ENCODE results near the gene OTX2.

OTX2 gene

GRCh38 chr14:56810147-56810719 is at the start of gene OTX2:
TSS of gene OTX2 (minus strand) at chr14:56810479. CDS start at chr14:56805456, 5,023 bp downstream.
- DNase-seq, result no peak

- DNase-seq, result no peak
These were observed 48.1 kb upstream of the OTX2 start for GRCh38 chr14:56858422-56858821.

- no peak for DNase-seq
These were observed 46.9 kb upstream of the OTX2 start for GRCh38 chr14:56857216-56857615.

GRCh38 chr14:56855891-56856461 is 45.7 kb upstream of the OTX2 start:
- no peak for DNase-seq

GRCh38 chr14:56854325-56854724 is 44.0 kb upstream of the OTX2 start:
- no peak for DNase-seq

GRCh38 chr14:56846970-56847930 is 37.0 kb upstream of the OTX2 start:
- DNase-seq, result no peak

GRCh38 chr14:56844406-56845002 is 34.2 kb upstream of the OTX2 start:
- DNase-seq, result no peak

- no peak for DNase-seq
These were observed 31.3 kb upstream of the OTX2 start for GRCh38 chr14:56841611-56842010.

DNA sequence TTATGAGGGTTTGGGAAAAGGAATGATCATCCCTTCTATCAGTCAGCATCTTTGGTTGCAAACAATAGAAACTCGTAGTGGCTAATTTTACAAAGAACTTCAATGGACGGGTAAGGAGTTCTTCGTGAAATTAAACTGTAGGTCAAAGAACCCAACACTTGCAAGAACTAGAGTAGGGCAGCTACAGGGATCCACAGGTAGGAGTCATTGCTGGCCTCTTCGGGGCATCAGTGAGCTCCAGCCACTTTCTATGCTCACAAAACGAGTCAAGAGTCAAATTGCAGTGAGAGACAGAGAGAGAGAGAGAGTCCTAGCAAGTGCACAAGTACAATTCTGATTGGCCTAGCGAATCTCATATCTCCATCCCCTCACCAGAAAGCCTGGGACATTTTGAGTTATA is 29.9 kb upstream of the OTX2 start:
- no peak for DNase-seq

DNA sequence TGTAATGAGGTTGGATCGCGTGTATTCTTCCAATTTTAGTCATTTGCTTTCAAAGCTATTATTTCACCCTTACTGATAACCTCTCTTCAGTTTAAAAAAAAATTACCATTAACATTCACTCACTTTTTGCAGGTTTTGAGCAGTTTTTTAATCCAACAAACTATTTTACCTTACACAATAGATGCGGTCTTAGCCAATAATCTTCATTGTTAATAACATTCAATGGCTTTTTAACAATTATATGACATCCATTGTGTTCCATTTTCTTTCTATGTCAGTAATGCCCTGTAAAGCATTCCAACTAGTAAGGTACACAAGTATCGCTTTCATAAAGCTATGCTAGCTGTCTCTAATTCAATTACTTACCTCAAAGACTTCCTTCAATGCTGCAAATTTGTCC is 18.9 kb upstream of the OTX2 start:
- no peak for DNase-seq

GRCh38 chr14:56826214-56826613 is 15.9 kb upstream of the OTX2 start:
- no peak for DNase-seq

GRCh38 chr14:56821805-56822610 is 11.7 kb upstream of the OTX2 start:
- no peak for DNase-seq

- DNase-seq, result no peak
These were observed 10.9 kb upstream of the OTX2 start for GRCh38 chr14:56821177-56821576.

DNA sequence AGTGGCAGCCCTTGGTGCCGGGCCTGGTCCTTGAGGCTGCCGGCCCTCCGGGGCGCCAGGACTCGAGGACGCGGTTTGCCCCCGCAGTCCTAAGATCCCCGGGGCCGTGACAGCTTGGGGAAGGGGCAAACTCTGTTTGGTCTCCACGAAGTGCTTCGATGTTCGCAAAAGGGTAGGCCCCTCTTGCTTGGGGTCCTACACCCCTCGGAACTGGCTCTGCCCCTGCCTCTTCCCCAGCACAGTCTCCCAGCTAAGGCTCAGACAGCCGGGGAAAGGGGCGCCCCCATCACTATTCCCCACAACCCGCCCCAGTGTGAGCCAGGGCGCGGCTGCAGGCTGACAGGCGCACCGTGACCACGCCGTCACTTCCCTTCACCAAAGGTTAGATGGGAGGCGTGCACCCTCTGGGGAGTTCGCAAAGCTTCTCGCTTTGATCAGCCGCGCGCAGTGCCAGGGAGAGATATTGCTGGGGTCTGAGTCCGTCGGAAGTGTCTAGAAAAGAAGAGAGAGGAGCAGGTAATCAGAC is 7.2 kb upstream of the OTX2 start:
- no peak for DNase-seq

DNA sequence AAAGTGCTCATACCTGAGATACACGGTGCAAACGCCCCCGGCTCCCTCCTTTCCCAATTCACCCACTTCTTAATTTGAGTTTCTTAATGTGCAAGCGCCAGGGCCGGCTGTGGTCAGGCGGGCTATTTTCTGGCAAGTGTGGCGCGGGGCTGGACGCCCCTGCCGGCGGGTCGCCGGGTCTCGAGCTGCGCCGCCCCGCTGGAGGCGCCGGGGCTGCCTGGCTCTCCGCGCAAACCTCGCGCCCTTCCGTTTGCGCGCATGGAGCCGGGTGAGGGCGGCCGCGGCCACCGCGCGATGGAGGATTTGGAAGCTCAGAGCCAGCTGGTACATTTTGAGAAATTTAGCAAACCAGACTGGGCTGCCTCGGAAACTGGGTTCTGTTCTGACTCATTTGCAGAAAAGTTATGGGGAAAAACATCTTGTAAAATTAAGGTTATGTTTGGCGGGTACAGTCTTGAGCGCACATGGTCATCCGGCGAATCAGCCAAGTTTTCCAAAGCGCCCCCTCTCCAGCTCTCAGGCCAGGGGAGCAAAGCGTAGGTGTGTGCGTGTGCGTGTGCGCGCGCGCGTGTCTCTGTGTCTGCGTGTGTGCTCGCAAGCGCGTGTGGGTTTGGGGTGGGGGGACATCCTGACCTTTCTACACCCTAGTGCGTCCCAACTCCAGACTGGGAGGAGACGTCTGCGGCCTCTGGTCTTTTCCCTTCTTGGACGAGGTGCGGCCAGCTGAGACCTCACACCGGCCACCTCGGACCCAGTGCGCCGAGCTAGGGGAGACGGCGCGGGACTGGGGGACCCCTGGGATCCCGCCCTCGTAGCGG is 6.5 kb upstream of the OTX2 start:
- DNase-seq, result no peak

GRCh38 chr14:56815745-56816144 is 5.5 kb upstream of the OTX2 start:
- no peak for DNase-seq

- no peak for DNase-seq
These were observed 4.9 kb upstream of the OTX2 start for GRCh38 chr14:56814969-56815700.

- no peak for DNase-seq
These were observed 4.3 kb upstream of the OTX2 start for GRCh38 chr14:56814519-56814959.

DNA sequence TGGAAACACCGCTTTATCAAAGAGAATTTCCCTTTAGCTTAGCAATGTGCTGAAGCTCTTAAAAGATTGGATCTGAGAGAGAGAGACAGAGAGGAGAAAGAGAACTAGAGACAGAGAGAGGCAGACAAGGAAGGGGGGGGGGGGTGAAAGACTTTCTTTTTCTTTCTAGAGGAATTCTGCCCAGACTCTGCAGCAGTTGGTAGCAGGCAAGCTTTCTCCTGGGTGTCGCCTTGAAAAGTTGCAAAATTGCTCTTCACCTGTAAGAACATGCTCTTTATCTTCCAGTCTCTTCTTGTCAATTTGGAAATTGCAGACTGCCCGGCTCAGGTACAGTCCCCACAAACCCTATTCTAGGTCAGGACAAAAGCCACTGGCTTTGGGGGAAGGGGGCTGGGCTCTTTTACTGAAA is 2.9 kb upstream of the OTX2 start:
- no peak for DNase-seq

DNA sequence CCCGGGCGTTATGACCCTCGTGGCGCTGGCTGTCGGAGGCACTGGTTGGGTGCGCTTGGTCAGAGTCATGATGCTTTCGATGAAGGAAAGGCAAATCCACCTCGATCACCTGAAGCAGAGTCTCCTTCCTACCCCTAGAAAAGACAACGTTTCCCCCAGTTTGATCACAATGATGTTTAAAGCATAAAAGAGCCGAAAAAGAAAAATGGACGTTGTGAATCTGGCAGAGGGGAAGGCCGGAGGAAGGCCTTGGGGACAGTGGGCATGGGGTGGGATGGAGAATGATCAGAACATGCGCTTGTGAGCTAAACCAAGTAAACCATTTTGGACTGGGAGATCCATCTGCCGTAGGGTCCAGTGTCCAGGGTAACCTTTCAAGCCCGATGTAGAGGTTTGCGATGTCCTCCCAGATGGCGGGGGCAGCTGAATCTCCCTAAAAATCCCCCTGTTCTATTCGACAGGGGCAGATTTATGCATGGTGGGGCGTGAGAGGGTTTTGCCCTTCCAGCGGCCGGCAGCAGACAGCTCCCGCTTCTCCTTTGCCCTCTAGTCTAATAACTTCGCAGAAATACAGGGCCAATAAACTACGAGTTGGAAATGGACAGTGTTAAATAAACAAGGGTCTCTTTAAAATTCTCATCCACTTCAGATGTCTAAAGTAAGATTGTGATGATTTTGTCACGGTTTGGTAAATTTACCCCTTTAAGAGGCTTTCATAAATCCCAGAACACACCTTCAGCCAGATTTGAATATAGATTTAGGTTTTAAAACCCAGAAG is 2.3 kb upstream of the OTX2 start:
- no peak for DNase-seq

Data from CD4-positive, alpha-beta T cell treated with Interleukin-1 beta for 1 hour (primary cell).